GM19328 (cell line): ENCODE results near the gene GRM1.

ENCODE experiments used
- ATAC-seq: cut with Tn5 transposase; IDR thresholded peaks from one replicate; pipeline ENCODE4 v1.9.1; 2021; ENCODE audit warnings: mild to moderate bottlenecking, moderate library complexity; ENCODE audit not compliant: unreplicated experiment

Gene GRM1

GRCh38 chr6:146095481-146095880 lies 66.6 kb downstream of the GRM1 start:
- no peak for ATAC-seq

- ATAC-seq, result no peak
Measured at GRCh38 chr6:146097586-146097985, 68.7 kb downstream of the GRM1 start.

DNA sequence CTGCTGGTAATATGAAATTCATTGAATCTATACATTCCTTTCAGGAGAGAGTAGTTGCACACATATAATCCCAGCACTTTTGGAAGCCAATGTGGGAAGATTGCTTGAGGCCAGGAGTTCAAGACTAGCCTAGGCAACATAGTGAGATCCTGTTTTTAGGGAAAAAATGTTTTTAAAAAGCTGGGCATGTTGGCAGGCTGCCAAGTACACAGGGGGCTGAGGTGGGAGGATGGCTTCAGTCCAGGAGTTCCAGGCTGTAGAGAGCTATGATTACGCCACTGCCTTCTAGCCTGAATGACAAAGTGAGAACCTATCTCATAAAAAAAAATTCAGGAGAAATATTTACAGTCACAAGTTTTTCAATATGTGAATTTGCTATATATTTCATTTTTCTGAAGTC lies 71.9 kb downstream of the GRM1 start:
- no peak for ATAC-seq

DNA sequence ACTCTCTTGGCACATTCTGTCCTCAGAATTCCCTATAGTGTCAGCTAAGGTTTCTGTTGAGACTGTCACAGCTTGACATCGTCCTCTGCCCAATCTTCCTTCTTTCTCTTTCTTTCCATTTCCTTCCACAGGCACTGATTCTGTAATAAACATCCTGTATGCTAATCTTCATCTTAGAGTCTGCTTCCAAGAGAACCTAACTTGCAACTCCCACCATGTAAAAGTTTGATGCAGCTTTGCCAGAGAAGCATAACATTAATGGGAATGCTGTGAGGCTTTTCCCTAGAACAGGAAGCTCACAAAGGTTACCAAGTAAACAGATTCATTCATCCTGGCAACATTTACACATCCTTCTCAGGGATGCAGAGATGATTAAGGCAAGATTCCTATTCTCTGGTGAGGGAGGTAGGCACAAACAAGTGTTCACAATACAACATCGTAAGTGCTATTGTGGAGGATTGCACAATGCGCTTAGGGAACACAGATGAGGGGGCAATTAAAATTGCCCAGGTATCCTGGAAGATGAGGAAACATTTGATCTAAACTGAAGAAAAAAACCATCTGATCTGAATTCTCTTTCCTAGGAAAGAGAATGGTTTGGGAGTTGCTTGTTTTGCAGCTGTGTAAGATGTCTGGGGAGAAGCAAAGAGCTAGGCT lies 74.7 kb downstream of the GRM1 start:
- ATAC-seq, result no peak

GRCh38 chr6:146106532-146106931 lies 77.7 kb downstream of the GRM1 start:
- ATAC-seq, result no peak

DNA sequence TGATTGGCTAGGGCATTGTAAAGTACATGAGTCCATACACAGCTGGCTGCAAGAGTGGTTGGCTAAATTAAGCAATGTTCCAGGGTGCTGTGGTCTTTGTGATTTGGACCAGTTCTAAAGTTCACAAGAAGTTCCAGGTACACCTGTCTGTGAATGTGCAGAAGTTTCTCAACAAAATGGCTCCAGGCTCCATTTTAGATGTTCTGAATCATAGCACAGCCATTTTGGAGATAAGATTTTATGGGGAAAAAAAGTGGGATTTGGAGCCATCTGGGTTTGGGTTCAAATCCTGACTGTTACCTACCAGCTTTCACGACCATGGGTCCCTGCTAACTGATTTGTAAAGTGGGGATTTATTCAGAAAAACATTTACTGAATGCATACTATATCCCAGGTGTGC lies 82.1 kb downstream of the GRM1 start:
- no peak for ATAC-seq

DNA sequence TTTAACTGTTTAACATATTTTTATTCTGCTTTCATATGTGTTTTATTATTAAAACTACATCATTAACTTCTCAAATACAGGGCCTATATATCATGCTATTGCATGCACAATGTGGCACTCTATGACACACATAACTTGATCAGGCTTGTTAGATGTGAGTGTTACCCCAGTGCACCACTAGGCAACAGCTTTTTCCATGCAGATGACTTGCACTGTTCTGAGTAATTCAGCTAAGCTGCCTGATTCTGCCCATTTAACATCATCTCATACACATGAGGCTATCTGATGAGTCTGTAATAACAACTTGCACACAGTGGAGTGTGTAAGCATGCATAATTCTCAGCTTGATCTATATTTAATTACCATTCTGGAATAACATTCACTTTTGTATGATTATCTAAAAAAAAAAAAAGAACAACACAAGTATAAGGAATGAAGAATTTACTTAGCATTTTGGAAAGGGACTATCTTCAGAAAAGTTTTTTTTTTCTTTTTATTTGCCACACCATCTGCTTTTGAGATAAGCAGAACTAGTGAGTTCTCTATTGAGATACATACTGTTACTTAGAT lies 83.1 kb downstream of the GRM1 start:
- no peak for ATAC-seq

- ATAC-seq, result no peak
Measured at GRCh38 chr6:146113084-146113623, 84.3 kb downstream of the GRM1 start.

DNA sequence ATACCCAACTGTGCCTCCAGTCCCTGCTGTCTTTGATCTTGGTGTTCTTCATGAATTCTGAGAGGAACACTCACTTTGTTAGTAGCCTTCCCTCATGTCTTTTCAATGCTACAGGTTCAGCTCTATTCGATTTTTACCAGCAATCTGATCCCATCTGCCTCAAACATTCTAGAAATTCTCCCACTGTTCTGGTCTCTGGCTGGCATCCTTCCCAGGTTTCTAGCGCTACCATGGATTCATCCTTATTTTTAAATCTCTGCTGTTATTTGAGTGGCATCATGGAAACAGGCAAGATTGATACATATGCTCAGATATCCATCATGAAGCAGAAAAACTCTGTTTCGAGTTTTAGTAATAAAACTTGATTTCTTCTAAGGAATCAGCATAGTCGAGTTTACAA lies 94.8 kb downstream of the GRM1 start:
- ATAC-seq, result no peak

GRCh38 chr6:146127447-146128215 lies 98.8 kb downstream of the GRM1 start:
- no peak for ATAC-seq

DNA sequence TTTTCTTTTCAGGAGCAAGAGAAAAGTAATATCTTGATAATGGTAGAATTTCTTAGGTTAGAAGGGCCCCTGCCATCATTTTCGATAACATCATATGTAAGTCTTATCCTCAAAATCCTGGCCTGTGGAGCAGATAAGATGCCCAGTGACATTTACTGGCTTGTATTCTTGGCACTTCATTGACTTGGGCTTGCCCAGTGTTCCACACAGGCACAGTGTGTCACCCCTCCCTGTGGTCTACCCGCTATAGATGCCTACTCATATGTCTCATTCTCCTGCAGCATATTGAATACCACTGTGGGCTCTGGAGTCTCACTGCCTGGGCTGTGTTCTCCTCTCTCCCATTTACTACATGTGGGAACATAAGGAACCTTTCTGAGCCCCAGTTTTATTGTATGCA lies 105.0 kb downstream of the GRM1 start:
- ATAC-seq, result no peak

DNA sequence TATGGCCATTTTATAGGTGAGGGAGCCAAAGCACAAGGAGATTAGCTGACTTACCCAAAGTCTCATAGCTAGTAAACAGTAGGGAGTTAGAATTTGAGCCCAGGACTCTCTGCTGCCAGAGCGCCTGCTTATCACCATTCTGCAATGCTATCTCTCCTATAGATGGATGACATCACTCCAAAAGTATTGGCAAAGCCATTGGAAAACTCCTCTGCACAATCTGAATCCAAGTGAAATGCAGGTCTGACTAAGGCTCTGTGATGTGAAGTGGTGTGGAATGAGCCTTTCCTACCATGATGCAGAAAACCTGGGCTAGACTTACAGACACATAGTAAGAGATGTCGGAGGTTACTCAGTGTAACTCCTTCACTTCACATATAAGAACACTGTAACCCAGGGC lies 106.3 kb downstream of the GRM1 start:
- ATAC-seq, result no peak

DNA sequence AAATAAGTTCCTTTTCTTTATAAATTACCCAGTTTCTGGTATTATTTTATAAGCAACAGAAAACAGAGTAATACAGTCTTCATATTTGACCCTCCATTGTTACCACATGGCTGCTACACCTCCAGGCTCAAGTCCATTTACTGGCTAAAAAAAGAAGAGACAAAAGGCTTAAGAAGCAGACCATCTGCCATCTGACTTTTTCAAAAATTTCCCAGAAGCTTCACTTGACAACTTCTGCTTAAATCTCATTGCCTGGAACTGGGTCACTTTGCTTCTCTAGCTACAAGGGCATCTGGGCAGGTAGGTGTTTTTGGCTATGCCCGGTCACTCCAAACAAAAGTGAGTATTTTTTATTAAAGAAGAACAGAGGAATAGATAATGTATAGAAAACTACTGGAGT lies 118.0 kb downstream of the GRM1 start:
- ATAC-seq, result no peak

GRCh38 chr6:146149770-146150169 lies 120.9 kb downstream of the GRM1 start:
- ATAC-seq, result no peak

DNA sequence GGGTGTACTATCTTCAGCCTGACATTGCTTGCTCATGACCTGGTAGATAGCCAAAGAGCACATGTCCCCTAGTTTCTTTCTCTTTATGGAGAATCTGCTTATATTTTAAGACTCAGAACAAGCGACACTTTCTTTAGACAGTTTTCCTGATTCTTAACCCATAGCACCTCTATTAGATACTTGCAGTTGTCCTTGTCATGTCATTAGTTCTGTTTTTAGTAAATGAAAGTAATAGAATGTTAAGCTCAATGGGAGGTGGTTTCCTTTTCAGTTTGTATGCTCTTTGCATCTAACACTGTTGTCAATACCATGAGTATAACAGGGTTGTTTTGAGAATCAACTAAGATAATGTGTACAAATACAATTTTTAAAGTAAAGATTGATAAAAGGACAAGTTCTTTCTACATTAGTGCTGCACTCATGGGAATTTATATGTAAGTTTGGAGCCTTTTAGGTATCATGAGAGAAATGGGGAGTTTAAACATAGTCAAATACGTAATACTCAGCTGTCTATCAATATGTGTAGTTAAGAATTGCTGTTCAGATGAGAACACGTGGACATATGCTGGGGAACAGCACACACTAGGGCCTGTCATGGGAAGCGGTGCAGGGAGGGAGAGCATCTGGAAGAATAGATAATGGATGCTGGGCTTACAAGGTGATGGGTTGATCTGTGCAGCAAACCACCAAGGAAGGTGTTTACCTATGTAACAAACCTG lies 124.3 kb downstream of the GRM1 start:
- ATAC-seq, result peak; percentile 95

GRCh38 chr6:146154197-146154596 lies 125.3 kb downstream of the GRM1 start:
- ATAC-seq, result no peak

DNA sequence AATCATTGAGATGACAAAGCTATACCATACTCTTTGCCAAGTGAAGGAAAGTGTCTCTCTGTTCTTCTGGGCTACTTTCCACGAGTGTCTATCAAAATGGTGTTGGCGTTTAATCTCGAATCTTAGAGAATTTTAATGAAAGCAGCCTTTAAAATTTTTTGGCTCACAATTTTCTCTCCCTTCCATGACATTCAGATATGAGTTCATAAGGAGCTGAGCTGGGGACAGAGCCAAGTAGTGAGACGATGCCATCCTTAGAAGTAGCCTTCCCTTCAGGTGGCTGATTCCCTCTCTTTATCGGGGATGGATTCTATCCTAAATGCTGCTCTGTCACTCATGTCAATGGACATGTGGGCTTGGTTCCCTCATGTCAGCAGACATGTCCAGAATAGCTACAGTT lies 132.8 kb downstream of the GRM1 start:
- ATAC-seq, result no peak

GRCh38 chr6:146169872-146170271 lies 141.0 kb downstream of the GRM1 start:
- no peak for ATAC-seq

GRCh38 chr6:146177785-146178184 lies 148.9 kb downstream of the GRM1 start:
- no peak for ATAC-seq

DNA sequence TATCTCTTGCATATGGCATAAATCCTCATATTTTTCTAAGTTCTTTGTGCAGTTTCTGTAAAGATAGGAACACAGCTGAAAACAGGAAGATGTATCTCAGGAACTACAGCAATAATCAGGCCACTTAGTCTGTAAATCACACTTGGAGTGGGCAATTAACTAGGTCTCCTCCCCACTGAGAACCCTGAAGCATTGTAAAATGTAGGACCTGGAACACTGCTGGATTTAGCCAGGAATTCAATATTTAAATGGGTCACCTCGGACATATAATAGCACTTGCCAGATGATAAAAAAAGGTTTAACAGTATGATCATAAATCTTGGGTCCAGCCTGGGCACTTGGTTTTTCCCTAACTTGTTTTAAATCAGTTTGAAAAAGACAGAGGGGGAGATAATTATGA lies 155.0 kb downstream of the GRM1 start:
- no peak for ATAC-seq

DNA sequence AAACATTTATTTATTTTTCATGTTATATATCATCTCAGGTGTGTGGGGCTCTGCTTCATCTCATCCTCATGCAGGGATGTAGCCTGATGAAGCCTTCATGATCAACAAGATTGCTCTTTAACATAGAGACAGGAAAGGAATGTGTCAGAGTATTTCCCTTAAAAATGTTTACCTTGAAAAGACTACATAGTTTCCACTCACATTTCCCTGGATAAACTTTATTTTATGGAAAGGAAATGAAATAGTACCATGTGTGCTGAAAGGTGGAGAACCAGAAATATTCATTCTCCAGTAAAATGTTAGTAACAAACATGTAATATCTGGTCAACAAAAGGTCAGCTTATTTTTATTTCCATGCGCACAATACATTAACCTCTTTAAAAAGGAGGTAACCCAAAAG lies 155.8 kb downstream of the GRM1 start:
- no peak for ATAC-seq
